T-cell (primary cell): Measurements from ENCODE around the gene SF1. TPM values are rescaled to one million over a fixed set of nuclear protein-coding genes. Genes with fewer than 3 reads are reported as not detected.
"Not testable (repeated sequence)": the region's sequence is repeated elsewhere in the genome, so short reads cannot be mapped to it uniquely, and the experiment has no call there.

ENCODE experiments used
- ATAC-seq, 4 experiments: fragments of 200-7000 bp in 3 of 4; fragments of 150-1000 bp in 1 of 4; cut with Tn5 transposase; replicated peaks in 1 of 4; 1 replicate in 3 of 4; 2 replicates in 1 of 4; pipeline ENCODE4 v1.10.0; 2021; ENCODE audit warnings: moderate library complexity in 3 of 4, mild to moderate bottlenecking in 2 of 4, moderate number of reproducible peaks in 1 of 4
- CTCF ChIA-PET, 2 donors: fragments of 300-600 bp; sonication (Branson Sonifier 250); formaldehyde crosslinking; loops; one replicate each; lab custom pipeline; 2022; ENCODE audit warnings: antibody characterized with exemption in 2 of 2; lab: Charles Lee
- POLR2A ChIA-PET, 2 donors: fragments of 300-600 bp; sonication (Branson Sonifier 250); formaldehyde crosslinking; loops; one replicate each; lab custom pipeline; 2022; ENCODE audit warnings: antibody characterized with exemption in 2 of 2; lab: Charles Lee
- DNase-seq, 35 experiments: peaks; one replicate each; pipeline versions ENCODE4 v3.0.0 to v3.0.0-alpha.2; 2013 to 2023
- H3K27ac ChIP-seq: one replicate; pipeline ENCODE4 v1.5.1; 2013; ENCODE audit warnings: low read length
- H3K27me3 ChIP-seq, 2 experiments: replicated peaks in 1 of 2; 1 replicate in 1 of 2; 2 replicates in 1 of 2; pipeline versions ENCODE4 v1.6.1 to v1.7.0; 2013; ENCODE audit warnings: low read length in 1 of 2, mixed read lengths in 1 of 2; ENCODE audit not compliant: control insufficient read depth in 2 of 2, insufficient read depth in 2 of 2; ENCODE audit errors: extremely low read depth in 1 of 2
- H3K36me3 ChIP-seq, 2 donors: 1 replicate in 1 of 2; 2 replicates in 1 of 2; pipeline versions ENCODE4 v1.6.1 to v1.7.0; 2013; ENCODE audit warnings: low read length in 1 of 2; ENCODE audit not compliant: control insufficient read depth in 2 of 2, insufficient read depth in 1 of 2; ENCODE audit errors: extremely low read depth in 1 of 2
- H3K4me1 ChIP-seq, 2 experiments: 1 replicate in 1 of 2; 2 replicates in 1 of 2; pipeline versions ENCODE4 v1.6.1 to v1.7.0; 2013; ENCODE audit warnings: low read length in 2 of 2, mixed read lengths in 1 of 2; ENCODE audit not compliant: insufficient read depth in 2 of 2, control insufficient read depth in 1 of 2; ENCODE audit errors: extremely low read depth in 1 of 2
- H3K4me3 ChIP-seq, 2 donors: 1 replicate in 1 of 2; 2 replicates in 1 of 2; pipeline versions ENCODE4 v1.5.1 to v1.7.0; 2013; ENCODE audit warnings: mild to moderate bottlenecking in 2 of 2, low read length in 1 of 2, moderate library complexity in 1 of 2; ENCODE audit not compliant: control insufficient read depth in 1 of 2; ENCODE audit errors: extremely low read depth in 1 of 2
- H3K9me3 ChIP-seq: 2 replicates; pipeline ENCODE4 v1.7.0; 2013
- H3K27ac Mint-ChIP-seq, 2 donors: one replicate each; pipeline ENCODE4 v1.8.0; 2020 to 2021; ENCODE audit warnings: mild to moderate bottlenecking in 2 of 2, mixed read lengths in 2 of 2
- H3K27me3 Mint-ChIP-seq, 2 donors: one replicate each; pipeline ENCODE4 v1.8.0; 2021 to 2022; ENCODE audit warnings: mixed read lengths in 2 of 2
- H3K36me3 Mint-ChIP-seq: one replicate; pipeline ENCODE4 v1.8.0; 2021; ENCODE audit warnings: mixed read lengths
- H3K4me1 Mint-ChIP-seq, 3 donors: one replicate each; pipeline ENCODE4 v1.8.0; 2020 to 2022; ENCODE audit warnings: mixed read lengths in 3 of 3, mild to moderate bottlenecking in 1 of 3
- H3K4me3 Mint-ChIP-seq, 3 donors: one replicate each; pipeline ENCODE4 v1.8.0; 2020 to 2022; ENCODE audit warnings: mild to moderate bottlenecking in 3 of 3, mixed read lengths in 3 of 3, moderate library complexity in 3 of 3
- H3K9me3 Mint-ChIP-seq, 3 donors: one replicate each; pipeline ENCODE4 v1.8.0; 2020 to 2022; ENCODE audit warnings: mixed read lengths in 3 of 3
- WGBS: methylation state at CpG from one replicate; pipeline ENCODE4 v1.1.5; 2013; ENCODE audit warnings: missing lambda C conversion rate; ENCODE audit not compliant: insufficient coverage; 5-methylcytosine and 5-hydroxymethylcytosine counted together
- total RNA-seq, 35 experiments: library from RNA in 6 of 35; stranded (reverse) in 6 of 35; fragments of 120-200 nt in 1 of 35; gene quantifications; one replicate each; pipeline versions ENCODE4 v1.2.1 to v1.2.4 and lab custom pipeline; 2013 to 2026

The SF1 gene
- total RNA-seq, 5 donors from 2014 or later (not counting 1 experiment from before 2014, with no cell fraction given), result 670 to 1,510 (median 732) TPM

- H3K27me3 ChIP-seq, result not testable (repeated sequence)
These were observed 37.1 kb upstream of the SF1 start for GRCh38 chr11:64815433-64815832.

GRCh38 chr11:64814712-64815187 is 36.4 kb upstream of the SF1 start:
- POLR2A ChIA-PET, result no interaction called here
- 67% methylated on average over 6 of the region's 7 CpGs for WGBS
- Histone ChIP-seq H3K4me1 (peaks cover 5 to 12% of the 10 kb centered on the region in 2 experiments), H3K27ac (no peak overlapping the region), H3K4me3 (no peak overlapping the region), H3K27me3 (no peaks in the 10 kb centered on the region), H3K36me3 (no peaks in the 10 kb centered on the region), H3K9me3 (no peaks in the 10 kb centered on the region)
- Mint-ChIP-seq H3K27ac (peak overlapping the region in 1 of 2 donors; percentile 34), H3K4me3 (no peak overlapping the region), H3K27me3 (no peaks in the 10 kb centered on the region), H3K36me3 (no peaks in the 10 kb centered on the region), H3K4me1 (peaks cover 9 to 13% (median 11%) of the 10 kb centered on the region in 3 donors), H3K9me3 (no peaks in the 10 kb centered on the region)
- no peak for ATAC-seq
- DNase-seq, result no peak
- CTCF ChIA-PET, result no interaction called here

More at GRCh38 chr11:64815433-64815832, 37.1 kb upstream of the SF1 start:
- H3K27ac ChIP-seq, H3K4me1 ChIP-seq, H3K4me3 Mint-ChIP-seq, H3K4me3 ChIP-seq, ATAC-seq, H3K9me3 Mint-ChIP-seq, H3K9me3 ChIP-seq, H3K4me1 Mint-ChIP-seq, DNase-seq, H3K36me3 Mint-ChIP-seq, H3K36me3 ChIP-seq, POLR2A ChIA-PET, H3K27me3 Mint-ChIP-seq, H3K27ac Mint-ChIP-seq: not testable (repeated sequence)
- 90% methylated on average over 3 of the region's 5 CpGs for WGBS
- CTCF ChIA-PET, result interaction anchor here (0.6 to 1.3 kb wide), 2 partner anchors 29 to 89 kb away, joined by 3 to 8 read pairs; partner anchors contain the start of gene CDC42BPG (in 1 of the 2)

- ATAC-seq, result no peak
- DNase-seq, result no peak
- ChIA-PET CTCF (interaction anchor here in 1 of 2 donors (0.7 kb wide), 1 partner anchor 83 kb away, joined by 7 read pairs; no protein-coding TSS in a partner anchor), POLR2A (no interaction called here)
- Mint-ChIP-seq H3K36me3 (no peaks in the 10 kb centered on the region), H3K27me3 (no peaks in the 10 kb centered on the region), H3K27ac (no peak overlapping the region), H3K4me1 (peaks cover 15 to 20% (median 18%) of the 10 kb centered on the region in 3 donors), H3K4me3 (no peak overlapping the region), H3K9me3 (no peaks in the 10 kb centered on the region)
- Histone ChIP-seq H3K4me1 (peaks cover 5 to 22% of the 10 kb centered on the region in 2 experiments), H3K27ac (no peak overlapping the region), H3K36me3 (no peaks in the 10 kb centered on the region), H3K9me3 (no peaks in the 10 kb centered on the region), H3K4me3 (no peak overlapping the region), H3K27me3 (no peaks in the 10 kb centered on the region)
- WGBS, result 95% methylated on average over 2 of the region's 5 CpGs
These were observed 35.5 kb upstream of the SF1 start for GRCh38 chr11:64813826-64814225.

GRCh38 chr11:64810891-64811272 is 32.5 kb upstream of the SF1 start:
- Histone ChIP-seq H3K27me3 (no peaks in the 10 kb centered on the region), H3K9me3 (no peaks in the 10 kb centered on the region), H3K36me3 (peaks cover 0 to 15% of the 10 kb centered on the region in 2 donors), H3K27ac (peak overlapping the region; percentile 84), H3K4me1 (peaks cover 5 to 23% of the 10 kb centered on the region in 2 experiments), H3K4me3 (peak overlapping the region; percentile 71 to 89)
- Mint-ChIP-seq H3K4me3 (peak overlapping the region; percentile 93 to 98 (median 94)), H3K27ac (peak overlapping the region; percentile 93 to 97), H3K36me3 (peaks cover 14% of the 10 kb centered on the region), H3K4me1 (peaks cover 27 to 31% (median 28%) of the 10 kb centered on the region in 3 donors), H3K27me3 (no peaks in the 10 kb centered on the region), H3K9me3 (no peaks in the 10 kb centered on the region)
- ChIA-PET POLR2A (interaction anchor here in 1 of 2 donors (1.0 kb wide), 1 partner anchor 32 kb away, joined by 5 read pairs; the partner anchor contains the start of gene SF1), CTCF (interaction anchor here in 1 of 2 donors (0.5 to 1.3 kb wide), 6 partner anchors 32 to 1449 kb away, joined by 3 to 6 read pairs (median 3); partner anchors contain the start of genes CDC42BPG and SF1)
- ATAC-seq, result peak; percentile 69 to 75 (median 72)
- peak in 30 of 35 experiments; percentile 41 to 76 (median 62) for DNase-seq
- WGBS, result 0% methylated on average over 7 of the region's 17 CpGs

GRCh38 chr11:64810271-64810890 is 32.0 kb upstream of the SF1 start, which contains the start of gene MEN1:
Gene MEN1, minus strand, starts transcription at chr11:64810551. Its CDS starts 442 bp downstream, at chr11:64810109.
- Mint-ChIP-seq H3K27me3 (no peaks in the 10 kb centered on the region), H3K4me1 (peaks cover 27 to 31% (median 28%) of the 10 kb centered on the region in 3 donors), H3K27ac (peak within 1 kb of the TSS; percentile 93 to 97), H3K9me3 (no peaks in the 10 kb centered on the region), H3K4me3 (peak within 1 kb of the TSS; percentile 93 to 98 (median 94)), H3K36me3 (peaks cover 18% of the 10 kb centered on the region)
- H3K4me3 ChIP-seq, result peak within 1 kb of the TSS; percentile 71 to 89
- no peaks in the 10 kb centered on the region for H3K9me3 ChIP-seq
- H3K27ac ChIP-seq, result peak within 1 kb of the TSS; percentile 84
- ChIA-PET CTCF (interaction anchor here in 1 of 2 donors (0.6 to 1.3 kb wide), 7 partner anchors 18 to 659 kb away, joined by 3 to 6 read pairs (median 3); partner anchors contain the start of genes CDC42BPG and SF1), POLR2A (interaction anchor here in 1 of 2 donors (0.8 to 1.0 kb wide), 2 partner anchors 32 to 36 kb away, joined by 5 to 7 read pairs; partner anchors contain the start of gene SF1)
- H3K27me3 ChIP-seq, result no peaks in the 10 kb centered on the region
- DNase-seq, result peak; percentile 47 to 84 (median 71)
- H3K4me1 ChIP-seq, result peaks cover 5 to 23% of the 10 kb centered on the region in 2 experiments
- peak; percentile 89 to 91 (median 90) for ATAC-seq
- H3K36me3 ChIP-seq, result peaks cover under 1 to 20% of the 10 kb centered on the region in 2 donors
- under 1% methylated on average over 39 of the region's 46 CpGs for WGBS

- peaks cover 5 to 23% of the 10 kb centered on the region in 2 experiments for H3K4me1 ChIP-seq
- CTCF ChIA-PET, result interaction anchor here (0.6 to 0.7 kb wide), 3 partner anchors 10 to 25 kb away, joined by 3 read pairs; no protein-coding TSS in a partner anchor
- peaks cover 27 to 31% (median 28%) of the 10 kb centered on the region in 3 donors for H3K4me1 Mint-ChIP-seq
- peak overlapping the region; percentile 93 to 97 for H3K27ac Mint-ChIP-seq
- H3K36me3 ChIP-seq, result peaks cover 6 to 26% of the 10 kb centered on the region in 2 donors
- POLR2A ChIA-PET, result interaction anchor here (0.6 to 1.1 kb wide), 4 partner anchors 15 to 689 kb away, joined by 5 to 9 read pairs (median 8); partner anchors contain the start of gene MALAT1 (in 1 of the 2)
- H3K9me3 Mint-ChIP-seq, result no peaks in the 10 kb centered on the region
- no peaks in the 10 kb centered on the region for H3K9me3 ChIP-seq
- no peaks in the 10 kb centered on the region for H3K27me3 ChIP-seq
- H3K27ac ChIP-seq, result peak overlapping the region; percentile 84
- DNase-seq, result peak in 1 of 35 experiments; percentile 34
- H3K4me3 ChIP-seq, result peak overlapping the region; percentile 71 to 89
- H3K36me3 Mint-ChIP-seq, result peaks cover 18% of the 10 kb centered on the region
- peak; percentile 8 to 24 (median 18) for ATAC-seq
- 7% methylated on average over 44 of the region's 44 CpGs for WGBS
- peak overlapping the region; percentile 93 to 98 (median 94) for H3K4me3 Mint-ChIP-seq
- no peaks in the 10 kb centered on the region for H3K27me3 Mint-ChIP-seq
These were observed 31.5 kb upstream of the SF1 start for GRCh38 chr11:64809781-64810241.
